HepG2 (cell line): ENCODE results near the gene RHOG. TPM values are rescaled to one million over a fixed set of nuclear protein-coding genes. Genes with fewer than 3 reads are reported as not detected.

ENCODE experiments used
- CTCF ChIP-seq: sonication (generic); formaldehyde crosslinking; IDR thresholded peaks from 2 replicates; pipeline ENCODE4 v1.5.0; 2020; ENCODE audit warnings: mild to moderate bottlenecking, missing genetic modification reagents, moderate library complexity
- ETV5 ChIP-seq: IDR thresholded peaks from 2 replicates; pipeline ENCODE4 v1.6.1; 2018; ENCODE audit warnings: missing biosample characterization, missing genetic modification reagents, inconsistent platforms, borderline replicate concordance
- FOXA3 ChIP-seq: IDR thresholded peaks from 2 replicates; pipeline ENCODE4 v1.6.1; 2016; ENCODE audit warnings: missing genetic modification reagents, missing compliant biosample characterization
- FOXO1 ChIP-seq: sonication (generic); formaldehyde crosslinking; IDR thresholded peaks from 2 replicates; pipeline ENCODE4 v1.4.0; 2020; ENCODE audit warnings: missing genetic modification reagents
- GABPA ChIP-seq, 2 experiments: IDR thresholded peaks; 2 replicates each; pipeline ENCODE4 v1.6.1; 2011 to 2016; ENCODE audit warnings: low read depth in 2 of 2, low read length in 1 of 2, missing biosample characterization in 1 of 2, missing genetic modification characterization in 1 of 2
- GMEB1 ChIP-seq: sonication (generic); formaldehyde crosslinking; IDR thresholded peaks from 2 replicates; pipeline ENCODE4 v1.5.1; 2020; ENCODE audit warnings: missing genetic modification reagents, mild to moderate bottlenecking, borderline replicate concordance
- HNRNPK ChIP-seq: fragments of 200-400 bp; formaldehyde crosslinking; IDR thresholded peaks from 2 replicates; pipeline ENCODE4 v1.6.1; 2018; ENCODE audit warnings: low read length, low read depth, moderate library complexity, mild to moderate bottlenecking; ENCODE audit not compliant: poor library complexity, severe bottlenecking
- KDM3A ChIP-seq: IDR thresholded peaks from 2 replicates; pipeline ENCODE4 v1.6.1; 2018; ENCODE audit warnings: low read depth, missing compliant biosample characterization
- MZF1 ChIP-seq: sonication (generic); formaldehyde crosslinking; IDR thresholded peaks from 2 replicates; pipeline ENCODE4 v1.8.1; 2023; ENCODE audit warnings: mild to moderate bottlenecking, missing genetic modification reagents, borderline replicate concordance
- NFKBIZ ChIP-seq: IDR thresholded peaks from 2 replicates; pipeline ENCODE4 v1.6.1; 2018; ENCODE audit warnings: missing genetic modification reagents, missing compliant biosample characterization
- NPAS2 ChIP-seq: sonication (generic); formaldehyde crosslinking; IDR thresholded peaks from 2 replicates; pipeline ENCODE4 v1.8.0; 2022; ENCODE audit warnings: mild to moderate bottlenecking, missing genetic modification reagents, borderline replicate concordance
- POLR2A ChIP-seq, 2 experiments: IDR thresholded peaks; 2 replicates each; pipeline ENCODE4 v1.6.1; 2011; ENCODE audit warnings: low read depth in 2 of 2, low read length in 2 of 2, mild to moderate bottlenecking in 1 of 2, moderate library complexity in 1 of 2; ENCODE audit not compliant: insufficient read depth in 1 of 2
- POLR2G ChIP-seq: fragments of 200-400 bp; formaldehyde crosslinking; IDR thresholded peaks from 2 replicates; pipeline ENCODE4 v1.6.1; 2018; ENCODE audit warnings: mild to moderate bottlenecking, low read depth, low read length, moderate library complexity
- RBAK ChIP-seq: sonication (generic); formaldehyde crosslinking; IDR thresholded peaks from 2 replicates; pipeline ENCODE4 v1.5.1; 2020; ENCODE audit warnings: mild to moderate bottlenecking, missing genetic modification reagents
- SALL2 ChIP-seq: sonication (generic); formaldehyde crosslinking; IDR thresholded peaks from 2 replicates; pipeline ENCODE4 v1.8.1; 2023; ENCODE audit warnings: mild to moderate bottlenecking, missing genetic modification reagents, inconsistent platforms
- SETDB1 ChIP-seq: sonication (generic); formaldehyde crosslinking; IDR thresholded peaks from 2 replicates; pipeline ENCODE4 v1.5.1; 2020; ENCODE audit warnings: missing genetic modification reagents, mild to moderate bottlenecking, borderline replicate concordance
- TCF12 ChIP-seq, 2 experiments: fragments of 450-650 bp in 1 of 2; sonication (generic) in 1 of 2; formaldehyde crosslinking in 1 of 2; IDR thresholded peaks; 2 replicates each; pipeline versions ENCODE4 v1.6.1 to v1.8.0; 2017 to 2022; ENCODE audit warnings: antibody characterized with exemption in 1 of 2, mild to moderate bottlenecking in 1 of 2, missing genetic modification reagents in 1 of 2, moderate library complexity in 1 of 2
- ZFP90 ChIP-seq: sonication (generic); formaldehyde crosslinking; IDR thresholded peaks from 2 replicates; pipeline ENCODE4 v1.8.0; 2022; ENCODE audit warnings: missing genetic modification reagents, mild to moderate bottlenecking, inconsistent platforms, borderline replicate concordance
- ZNF235 ChIP-seq: sonication (generic); formaldehyde crosslinking; IDR thresholded peaks from 2 replicates; pipeline ENCODE4 v1.8.1; 2023; ENCODE audit warnings: mild to moderate bottlenecking, missing genetic modification reagents, borderline replicate concordance
- ZNF292 ChIP-seq: sonication (generic); formaldehyde crosslinking; IDR thresholded peaks from 2 replicates; pipeline ENCODE4 v1.8.1; 2022; ENCODE audit warnings: mild to moderate bottlenecking, low read depth, missing genetic modification reagents, borderline replicate concordance
- ZNF331 ChIP-seq: sonication (generic); formaldehyde crosslinking; IDR thresholded peaks from 2 replicates; pipeline ENCODE4 v1.4.0; 2020; ENCODE audit warnings: missing genetic modification reagents
- ZNF629 ChIP-seq: sonication (generic); formaldehyde crosslinking; conservative IDR thresholded peaks from 2 replicates; pipeline ENCODE4 v1.5.0; 2020; ENCODE audit warnings: missing genetic modification reagents
- ZNF644 ChIP-seq: IDR thresholded peaks from 2 replicates; pipeline ENCODE4 v1.6.1; 2016; ENCODE audit warnings: low read depth
- polyA plus RNA-seq, 8 experiments: library from polyadenylated mRNA; depleted of rRNA in 3 of 8; stranded (reverse) in 7 of 8; unstranded in 1 of 8; fragments of >200 nt; fragmentation: Illumina TruSeq in 4 of 8; extraction: Trizol in 4 of 8; gene quantifications; 2 replicates each; pipeline versions ENCODE4 v1.2.1 to v1.2.3, GENCODE V29; 2011 to 2016; ENCODE audit warnings: low read depth in 4 of 8, missing spikeins in 1 of 8, mixed read lengths in 1 of 8; ENCODE audit not compliant: insufficient read depth in 1 of 8
- total RNA-seq, 5 experiments: library from RNA; depleted of rRNA; stranded (reverse); fragments of >200 nt; fragmentation: Illumina TruSeq; extraction: Trizol; gene quantifications; 2 replicates each; pipeline ENCODE4 v1.2.3, GENCODE V29; 2016; ENCODE audit warnings: low read depth in 1 of 5
- TF ChIP-seq, protein P1 (sequence below): sonication (generic); formaldehyde crosslinking; IDR thresholded peaks from 2 replicates; pipeline ENCODE4 v1.5.1; 2020; ENCODE audit warnings: missing genetic modification reagents, mild to moderate bottlenecking, borderline replicate concordance
- TF ChIP-seq, protein P2 (sequence below): IDR thresholded peaks from 2 replicates; pipeline ENCODE4 v1.6.1; 2016; ENCODE audit warnings: low read depth

RHOG gene
- total and polyA plus RNA-seq, 2 of the 13 experiments (the other 11 are each of a cell fraction or from before 2014, with no cell fraction given) = 7.7 to 23.4 TPM

DNA sequence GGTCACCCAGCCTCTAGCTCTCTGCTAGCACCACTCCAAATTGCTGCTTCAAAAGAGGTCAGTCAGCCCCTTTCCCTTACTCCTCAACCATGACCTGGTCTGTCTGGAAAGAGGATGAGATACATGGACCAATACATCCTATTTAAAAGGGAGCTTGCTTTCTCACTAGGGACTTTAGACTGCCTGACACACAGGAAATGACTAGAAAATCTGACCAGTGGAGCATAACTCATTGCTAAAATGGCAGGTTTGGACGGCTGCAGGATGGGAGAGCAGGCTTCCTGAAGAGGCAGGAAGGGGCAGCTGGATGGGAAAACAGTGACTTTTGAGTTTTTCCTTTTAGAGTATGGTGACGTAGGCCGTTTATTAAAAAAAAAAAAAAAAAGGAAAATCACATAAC lies 40.0 kb upstream of the RHOG start (continued):
- TF ChIP-seq, protein P1, sequence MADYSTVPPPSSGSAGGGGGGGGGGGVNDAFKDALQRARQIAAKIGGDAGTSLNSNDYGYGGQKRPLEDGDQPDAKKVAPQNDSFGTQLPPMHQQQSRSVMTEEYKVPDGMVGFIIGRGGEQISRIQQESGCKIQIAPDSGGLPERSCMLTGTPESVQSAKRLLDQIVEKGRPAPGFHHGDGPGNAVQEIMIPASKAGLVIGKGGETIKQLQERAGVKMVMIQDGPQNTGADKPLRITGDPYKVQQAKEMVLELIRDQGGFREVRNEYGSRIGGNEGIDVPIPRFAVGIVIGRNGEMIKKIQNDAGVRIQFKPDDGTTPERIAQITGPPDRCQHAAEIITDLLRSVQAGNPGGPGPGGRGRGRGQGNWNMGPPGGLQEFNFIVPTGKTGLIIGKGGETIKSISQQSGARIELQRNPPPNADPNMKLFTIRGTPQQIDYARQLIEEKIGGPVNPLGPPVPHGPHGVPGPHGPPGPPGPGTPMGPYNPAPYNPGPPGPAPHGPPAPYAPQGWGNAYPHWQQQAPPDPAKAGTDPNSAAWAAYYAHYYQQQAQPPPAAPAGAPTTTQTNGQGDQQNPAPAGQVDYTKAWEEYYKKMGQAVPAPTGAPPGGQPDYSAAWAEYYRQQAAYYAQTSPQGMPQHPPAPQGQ = no peak
- TF ChIP-seq FOXA3 (CRISPR knock-in tag) = no peak
- no peak for TF ChIP-seq POLR2A (IDR thresholded peaks at IDR 0.05; ENCODE audit: insufficient read depth in 1 of 2, low read depth in 2 of 2, low read length in 2 of 2)
- TF ChIP-seq ZNF629 = no peak
- no peak for TF ChIP-seq MZF1
- no peak for TF ChIP-seq CTCF (CRISPR knock-in tag)
- TF ChIP-seq TCF12 (IDR thresholded peaks at IDR 0.05) = no peak
- TF ChIP-seq TCF12 (CRISPR knock-in tag; IDR thresholded peaks at IDR 0.05) = no peak
- no peak for TF ChIP-seq RBAK (CRISPR knock-in tag)
- TF ChIP-seq FOXO1 (CRISPR knock-in tag) = no peak
- TF ChIP-seq HNRNPK = peak; percentile 14
- TF ChIP-seq ZNF292 = peak; percentile 62; the same call in 1 of the 2 replicates
- no peak for TF ChIP-seq ZNF331
- no peak for TF ChIP-seq GABPA (IDR thresholded peaks at IDR 0.05; ENCODE audit: low read depth, low read length)
- TF ChIP-seq GABPA (CRISPR knock-in tag; IDR thresholded peaks at IDR 0.05; ENCODE audit: low read depth) = no peak
- TF ChIP-seq KDM3A (CRISPR knock-in tag) = no peak
- TF ChIP-seq POLR2G = 0 out of 2 replicates have a peak, but pooled peaks have one; percentile 34
- no peak for TF ChIP-seq GMEB1
- TF ChIP-seq ZNF235 (CRISPR knock-in tag) = no peak
- TF ChIP-seq ETV5 = peak; percentile 78; the same call in 1 of the 2 replicates
- no peak for TF ChIP-seq NPAS2 (CRISPR knock-in tag)
- no peak for TF ChIP-seq ZFP90 (CRISPR knock-in tag)
- TF ChIP-seq SETDB1 (CRISPR knock-in tag) = no peak
- TF ChIP-seq, protein P2, sequence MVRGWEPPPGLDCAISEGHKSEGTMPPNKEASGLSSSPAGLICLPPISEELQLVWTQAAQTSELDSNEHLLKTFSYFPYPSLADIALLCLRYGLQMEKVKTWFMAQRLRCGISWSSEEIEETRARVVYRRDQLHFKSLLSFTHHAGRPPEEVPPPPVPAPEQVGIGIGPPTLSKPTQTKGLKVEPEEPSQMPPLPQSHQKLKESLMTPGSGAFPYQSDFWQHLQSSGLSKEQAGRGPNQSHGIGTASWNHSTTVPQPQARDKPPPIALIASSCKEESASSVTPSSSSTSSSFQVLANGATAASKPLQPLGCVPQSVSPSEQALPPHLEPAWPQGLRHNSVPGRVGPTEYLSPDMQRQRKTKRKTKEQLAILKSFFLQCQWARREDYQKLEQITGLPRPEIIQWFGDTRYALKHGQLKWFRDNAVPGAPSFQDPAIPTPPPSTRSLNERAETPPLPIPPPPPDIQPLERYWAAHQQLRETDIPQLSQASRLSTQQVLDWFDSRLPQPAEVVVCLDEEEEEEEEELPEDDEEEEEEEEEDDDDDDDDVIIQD = 0 out of 2 replicates have a peak, but pooled peaks have one; percentile 31
- no peak for TF ChIP-seq NFKBIZ (CRISPR knock-in tag)
- TF ChIP-seq SALL2 = no peak
- 0 out of 2 replicates have a peak, but pooled peaks have one; percentile 47 for TF ChIP-seq ZNF644 (CRISPR knock-in tag)
